Right lobe of liver (tissue), 4 donors: ENCODE data around the gene HP1BP3.

Experiments
- POLR2A ChIP-seq: fragments of 450-650 bp; IDR thresholded peaks from one replicate; pipeline ENCODE4 v1.6.1; 2017; ENCODE audit warnings: antibody characterized with exemption, mild to moderate bottlenecking
- TF ChIP-seq, protein P1 (sequence below), 4 donors: fragments of 200-600 bp in 3 of 4; fragments of 450-650 bp in 1 of 4; IDR thresholded peaks; one replicate each; pipeline versions ENCODE4 v1.5.1 to v1.8.0; 2016 to 2022; ENCODE audit warnings: antibody characterized with exemption in 4 of 4, mild to moderate bottlenecking in 2 of 4
- donor health status: DM: no; HTN: no; CAD: no.
- donor health status: DM: no; HTN: no; CAD: no.
- donor health status: DM: no; HTN: yes; CAD: no.

DNA sequence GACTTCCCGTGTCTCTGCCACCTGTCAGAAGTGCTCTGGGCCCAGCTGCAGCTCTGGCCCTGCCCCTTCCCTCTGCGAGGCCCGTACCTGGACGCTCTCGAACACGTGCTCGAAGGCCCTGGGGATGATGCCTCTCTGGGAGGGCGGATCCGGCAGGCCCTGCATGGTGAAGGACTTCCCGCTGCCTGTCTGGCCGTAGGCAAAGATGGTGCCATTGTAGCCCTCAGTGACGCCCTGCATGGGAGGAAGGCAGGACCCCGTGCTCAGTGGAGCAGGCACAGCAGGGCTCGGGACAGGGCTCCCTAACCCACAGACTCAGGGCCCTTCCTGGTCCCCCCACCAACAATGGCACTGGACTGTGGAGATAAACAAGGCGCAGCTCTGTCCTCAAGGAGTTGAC lies 71.7 kb downstream of the HP1BP3 start:
- TF ChIP-seq, protein P1, sequence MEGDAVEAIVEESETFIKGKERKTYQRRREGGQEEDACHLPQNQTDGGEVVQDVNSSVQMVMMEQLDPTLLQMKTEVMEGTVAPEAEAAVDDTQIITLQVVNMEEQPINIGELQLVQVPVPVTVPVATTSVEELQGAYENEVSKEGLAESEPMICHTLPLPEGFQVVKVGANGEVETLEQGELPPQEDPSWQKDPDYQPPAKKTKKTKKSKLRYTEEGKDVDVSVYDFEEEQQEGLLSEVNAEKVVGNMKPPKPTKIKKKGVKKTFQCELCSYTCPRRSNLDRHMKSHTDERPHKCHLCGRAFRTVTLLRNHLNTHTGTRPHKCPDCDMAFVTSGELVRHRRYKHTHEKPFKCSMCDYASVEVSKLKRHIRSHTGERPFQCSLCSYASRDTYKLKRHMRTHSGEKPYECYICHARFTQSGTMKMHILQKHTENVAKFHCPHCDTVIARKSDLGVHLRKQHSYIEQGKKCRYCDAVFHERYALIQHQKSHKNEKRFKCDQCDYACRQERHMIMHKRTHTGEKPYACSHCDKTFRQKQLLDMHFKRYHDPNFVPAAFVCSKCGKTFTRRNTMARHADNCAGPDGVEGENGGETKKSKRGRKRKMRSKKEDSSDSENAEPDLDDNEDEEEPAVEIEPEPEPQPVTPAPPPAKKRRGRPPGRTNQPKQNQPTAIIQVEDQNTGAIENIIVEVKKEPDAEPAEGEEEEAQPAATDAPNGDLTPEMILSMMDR (IDR thresholded peaks at IDR 0.05) = no peak
- TF ChIP-seq POLR2A = no peak
